GM12878 (cell line): ENCODE data around the gene VSTM4.

Experiments used
- BHLHE40 ChIP-seq, 2 experiments: fragments of 450-650 bp in 1 of 2; IDR thresholded peaks; 2 replicates each; pipeline ENCODE4 v1.6.1; 2011 to 2017; ENCODE audit warnings: low read depth in 2 of 2, borderline replicate concordance in 1 of 2, improper control_type of control experiment in 1 of 2, low read length in 1 of 2, mild to moderate bottlenecking in 1 of 2
- BRCA1 ChIP-seq: IDR thresholded peaks from 2 replicates; pipeline ENCODE4 v1.6.1; 2011; ENCODE audit warnings: low read depth, low read length, improper control_type of control experiment
- CHD1 ChIP-seq: IDR thresholded peaks from 2 replicates; pipeline ENCODE4 v1.6.1; 2012; ENCODE audit warnings: low read depth, low read length, improper control_type of control experiment
- CTCF ChIP-seq, 3 experiments: IDR thresholded peaks in 2 of 3; conservative IDR thresholded peaks in 1 of 3; 2 replicates each; pipeline ENCODE4 v1.5.1; 2011; ENCODE audit warnings: low read depth in 3 of 3, low read length in 3 of 3, mild to moderate bottlenecking in 3 of 3, control low read depth in 2 of 3, moderate library complexity in 2 of 3, inconsistent platforms in 1 of 3, mixed read lengths in 1 of 3; ENCODE audit not compliant: control insufficient read depth in 2 of 3, insufficient read depth in 1 of 3; ENCODE audit errors: extremely low read depth in 1 of 3
- EGR1 ChIP-seq, 2 experiments: IDR thresholded peaks; 1 replicate in 1 of 2; 2 replicates in 1 of 2; pipeline ENCODE4 v1.6.1; 2011 to 2012; ENCODE audit warnings: low read depth in 2 of 2, low read length in 2 of 2, borderline replicate concordance in 1 of 2, mild to moderate bottlenecking in 1 of 2, moderate library complexity in 1 of 2
- EZH2 ChIP-seq: IDR thresholded peaks from 2 replicates; pipeline ENCODE4 v1.6.1; 2012; ENCODE audit warnings: low read depth, mild to moderate bottlenecking, control low read depth, inconsistent platforms, low read length, borderline replicate concordance; ENCODE audit not compliant: control insufficient read depth
- HDGF ChIP-seq: fragments of 450-650 bp; IDR thresholded peaks from 2 replicates; pipeline ENCODE4 v1.6.1; 2016; ENCODE audit warnings: antibody characterized with exemption
- MAX ChIP-seq: IDR thresholded peaks from 2 replicates; pipeline ENCODE4 v1.6.1; 2012; ENCODE audit warnings: low read depth, low read length, improper control_type of control experiment
- NFYA ChIP-seq: IDR thresholded peaks from 2 replicates; pipeline ENCODE4 v1.6.1; 2011; ENCODE audit warnings: low read depth, mild to moderate bottlenecking, low read length, improper control_type of control experiment, borderline replicate concordance
- NRF1 ChIP-seq: conservative IDR thresholded peaks from 2 replicates; pipeline ENCODE4 v1.6.1; 2011; ENCODE audit warnings: mild to moderate bottlenecking, low read depth, low read length, improper control_type of control experiment
- POLR2A ChIP-seq: IDR thresholded peaks from 2 replicates; pipeline ENCODE4 v1.6.1; 2011; ENCODE audit warnings: low read depth, mild to moderate bottlenecking, low read length
- POLR2AphosphoS5 ChIP-seq: IDR thresholded peaks from 2 replicates; pipeline ENCODE4 v1.6.1; 2011; ENCODE audit warnings: mild to moderate bottlenecking, low read length, inconsistent platforms
- SP1 ChIP-seq: IDR thresholded peaks from one replicate; pipeline ENCODE4 v1.6.1; 2011; ENCODE audit warnings: low read depth, low read length

- TF ChIP-seq EZH2: no peak
- no peak for TF ChIP-seq CHD1
- TF ChIP-seq HDGF: no peak
- TF ChIP-seq BHLHE40 (IDR thresholded peaks at IDR 0.05; ENCODE audit: borderline replicate concordance in 1 of 2, low read depth in 2 of 2, low read length in 1 of 2): no peak
- no peak for TF ChIP-seq MAX
- no peak for TF ChIP-seq POLR2A
- no peak for TF ChIP-seq SP1
- TF ChIP-seq EGR1 (IDR thresholded peaks at IDR 0.05; ENCODE audit: borderline replicate concordance in 1 of 2, low read depth in 2 of 2, low read length in 2 of 2): no peak
- TF ChIP-seq BRCA1: no peak
- no peak for TF ChIP-seq NFYA
- no peak for TF ChIP-seq POLR2AphosphoS5
- TF ChIP-seq NRF1: no peak
- no peak for TF ChIP-seq CTCF (IDR thresholded peaks at IDR 0.05 in 2 of 3, conservative IDR thresholded peaks at IDR 0.05 in 1 of 3; ENCODE audit: control insufficient read depth in 2 of 3, extremely low read depth in 1 of 3, insufficient read depth in 1 of 3, low read depth in 3 of 3, low read length in 3 of 3)
Measured at GRCh38 chr10:49151481-49151880, 36.2 kb upstream of the VSTM4 start.
